ENCODE measurements around the gene SRSF8.

SRSF8 gene

GRCh38 chr11:95067039-95067840 lies 521 bp downstream of the SRSF8 start:
- H3K36me3 ChIP-seq (ENCODE audit: control insufficient read depth in 4 of 4, insufficient read depth in 4 of 4, low read length in 3 of 4): peaks cover 0 to 5% (median 3%) of the 10 kb centered on the region in 4 experiments
- peak; percentile 69 to 85 (median 77) for DNase-seq
- H3K4me3 ChIP-seq (ENCODE audit: control insufficient read depth in 1 of 7, extremely low read depth in 1 of 7, insufficient read depth in 4 of 7, low read depth in 2 of 7, low read length in 6 of 7): peak overlapping the region; percentile 80 to 97 (median 92)
- CTCF ChIA-PET: interaction anchor here (0.7 to 15.0 kb wide), 17 partner anchors 9 to 720 kb away, joined by 3 to 275 read pairs (median 5); partner anchors contain the start of gene ENDOD1
- no peaks in the 10 kb centered on the region for H3K9me3 ChIP-seq (ENCODE audit: control extremely low read depth in 1 of 5, control insufficient read depth in 4 of 5, insufficient read depth in 2 of 5, low read depth in 1 of 5, low read length in 4 of 5)
- H3K27me3 ChIP-seq (replicated peaks in 2 of 5; ENCODE audit: control insufficient read depth in 4 of 5, insufficient read depth in 5 of 5, low read length in 4 of 5): no peaks in the 10 kb centered on the region
- H3K27ac ChIP-seq (ENCODE audit: insufficient read depth in 1 of 2, low read depth in 1 of 2, low read length in 2 of 2, poor library complexity in 1 of 2, severe bottlenecking in 2 of 2): peak overlapping the region; percentile 77 to 93
- peaks cover 4 to 25% (median 19%) of the 10 kb centered on the region in 4 experiments for H3K4me1 ChIP-seq (ENCODE audit: control extremely low read depth in 1 of 4, control insufficient read depth in 4 of 4, insufficient read depth in 4 of 4, low read length in 3 of 4)
- POLR2A ChIA-PET: interaction anchor here (0.7 to 2.8 kb wide), 4 partner anchors 23 to 85 kb away, joined by 3 to 20 read pairs (median 4); partner anchors contain the start of gene ENDOD1
- WGBS (ENCODE audit: insufficient coverage): under 1% methylated on average over 83 of the region's 98 CpGs

DNA sequence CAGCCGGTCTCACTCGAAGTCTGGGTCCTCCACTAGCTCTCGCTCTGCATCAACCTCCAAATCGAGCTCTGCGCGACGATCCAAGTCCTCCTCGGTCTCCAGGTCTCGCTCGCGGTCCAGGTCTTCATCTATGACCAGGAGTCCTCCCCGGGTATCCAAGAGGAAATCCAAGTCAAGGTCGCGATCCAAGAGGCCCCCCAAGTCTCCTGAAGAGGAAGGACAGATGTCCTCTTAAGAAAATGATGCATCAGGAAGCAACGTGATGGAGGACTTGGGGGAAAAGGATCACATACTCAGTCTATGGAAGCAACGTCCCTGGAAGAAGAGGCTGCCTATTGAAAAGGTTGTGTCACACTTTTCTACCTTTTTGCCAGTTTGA lies 1.1 kb downstream of the SRSF8 start:
- WGBS (ENCODE audit: insufficient coverage): 2% methylated on average over 10 of the region's 16 CpGs
- Histone ChIP-seq H3K4me1 (ENCODE audit: control extremely low read depth in 1 of 4, control insufficient read depth in 4 of 4, insufficient read depth in 4 of 4, low read length in 3 of 4) (peaks cover 4 to 25% (median 19%) of the 10 kb centered on the region in 4 experiments), H3K4me3 (ENCODE audit: control insufficient read depth in 1 of 7, extremely low read depth in 1 of 7, insufficient read depth in 4 of 7, low read depth in 2 of 7, low read length in 6 of 7) (peak overlapping the region; percentile 80 to 97 (median 92)), H3K9me3 (ENCODE audit: control extremely low read depth in 1 of 5, control insufficient read depth in 4 of 5, insufficient read depth in 2 of 5, low read depth in 1 of 5, low read length in 4 of 5) (no peaks in the 10 kb centered on the region), H3K36me3 (ENCODE audit: control insufficient read depth in 4 of 4, insufficient read depth in 4 of 4, low read length in 3 of 4) (peaks cover 0 to 5% (median 3%) of the 10 kb centered on the region in 4 experiments), H3K27me3 (replicated peaks in 2 of 5; ENCODE audit: control insufficient read depth in 4 of 5, insufficient read depth in 5 of 5, low read length in 4 of 5) (no peaks in the 10 kb centered on the region), H3K27ac (ENCODE audit: insufficient read depth in 1 of 2, low read depth in 1 of 2, low read length in 2 of 2, poor library complexity in 1 of 2, severe bottlenecking in 2 of 2) (peak overlapping the region; percentile 77 to 93)
- POLR2A ChIA-PET: interaction anchor here (0.7 to 2.8 kb wide), 3 partner anchors 22 to 84 kb away, joined by 3 to 20 read pairs (median 4); partner anchors contain the start of gene ENDOD1
- no peak for DNase-seq
- CTCF ChIA-PET: interaction anchor here (0.7 to 15.0 kb wide), 11 partner anchors 9 to 720 kb away, joined by 3 to 275 read pairs (median 5); partner anchors contain the start of gene ENDOD1

- no peaks in the 10 kb centered on the region for H3K27me3 ChIP-seq (replicated peaks in 2 of 5; ENCODE audit: control insufficient read depth in 4 of 5, insufficient read depth in 5 of 5, low read length in 4 of 5)
- peak overlapping the region; percentile 77 to 93 for H3K27ac ChIP-seq (ENCODE audit: insufficient read depth in 1 of 2, low read depth in 1 of 2, low read length in 2 of 2, poor library complexity in 1 of 2, severe bottlenecking in 2 of 2)
- ChIA-PET POLR2A (interaction anchor here (2.8 kb wide), 1 partner anchor 21 kb away, joined by 20 read pairs; the partner anchor contains the start of gene ENDOD1), CTCF (interaction anchor here (1.0 to 15.0 kb wide), 7 partner anchors 8 to 99 kb away, joined by 3 to 275 read pairs (median 9); partner anchors contain the start of gene ENDOD1)
- peak; percentile 91 to 98 (median 96) for DNase-seq
- peaks cover 4 to 25% (median 19%) of the 10 kb centered on the region in 4 experiments for H3K4me1 ChIP-seq (ENCODE audit: control extremely low read depth in 1 of 4, control insufficient read depth in 4 of 4, insufficient read depth in 4 of 4, low read length in 3 of 4)
- 0% methylated on average over 1 of the region's 5 CpGs for WGBS (ENCODE audit: insufficient coverage)
- H3K4me3 ChIP-seq (ENCODE audit: control insufficient read depth in 1 of 7, extremely low read depth in 1 of 7, insufficient read depth in 4 of 7, low read depth in 2 of 7, low read length in 6 of 7): peak overlapping the region in 6 of 7 experiments; percentile 80 to 97 (median 93)
- H3K9me3 ChIP-seq (ENCODE audit: control extremely low read depth in 1 of 5, control insufficient read depth in 4 of 5, insufficient read depth in 2 of 5, low read depth in 1 of 5, low read length in 4 of 5): no peaks in the 10 kb centered on the region
- H3K36me3 ChIP-seq (ENCODE audit: control insufficient read depth in 4 of 4, insufficient read depth in 4 of 4, low read length in 3 of 4): peaks cover 0 to 5% (median 3%) of the 10 kb centered on the region in 4 experiments
Measured at GRCh38 chr11:95068549-95068948, 1.8 kb downstream of the SRSF8 start.

- no peak overlapping the region for H3K27ac ChIP-seq (ENCODE audit: insufficient read depth in 1 of 2, low read depth in 1 of 2, low read length in 2 of 2, poor library complexity in 1 of 2, severe bottlenecking in 2 of 2)
- no peak for DNase-seq
- no peaks in the 10 kb centered on the region for H3K9me3 ChIP-seq (ENCODE audit: control extremely low read depth in 1 of 5, control insufficient read depth in 4 of 5, insufficient read depth in 2 of 5, low read depth in 1 of 5, low read length in 4 of 5)
- peaks cover 4 to 28% (median 19%) of the 10 kb centered on the region in 4 experiments for H3K4me1 ChIP-seq (ENCODE audit: control extremely low read depth in 1 of 4, control insufficient read depth in 4 of 4, insufficient read depth in 4 of 4, low read length in 3 of 4)
- H3K4me3 ChIP-seq (ENCODE audit: control insufficient read depth in 1 of 7, extremely low read depth in 1 of 7, insufficient read depth in 4 of 7, low read depth in 2 of 7, low read length in 6 of 7): no peak overlapping the region
- POLR2A ChIA-PET: no interaction called here
- CTCF ChIA-PET: interaction anchor here (0.6 to 15.0 kb wide), 6 partner anchors 10 to 692 kb away, joined by 3 to 275 read pairs (median 42); partner anchors contain the start of gene ENDOD1
- H3K27me3 ChIP-seq (replicated peaks in 2 of 5; ENCODE audit: control insufficient read depth in 4 of 5, insufficient read depth in 5 of 5, low read length in 4 of 5): no peaks in the 10 kb centered on the region
- 100% methylated on average over 1 of the region's 1 CpG for WGBS (ENCODE audit: insufficient coverage)
- peaks cover 0 to 5% (median 3%) of the 10 kb centered on the region in 4 experiments for H3K36me3 ChIP-seq (ENCODE audit: control insufficient read depth in 4 of 4, insufficient read depth in 4 of 4, low read length in 3 of 4)
Measured at GRCh38 chr11:95070471-95070870, 3.8 kb downstream of the SRSF8 start.

- H3K36me3 ChIP-seq (ENCODE audit: control insufficient read depth in 4 of 4, insufficient read depth in 4 of 4, low read length in 3 of 4): peaks cover 0 to 5% (median 3%) of the 10 kb centered on the region in 4 experiments
- H3K4me1 ChIP-seq (ENCODE audit: control extremely low read depth in 1 of 4, control insufficient read depth in 4 of 4, insufficient read depth in 4 of 4, low read length in 3 of 4): peaks cover 5 to 37% (median 21%) of the 10 kb centered on the region in 4 experiments
- no peak overlapping the region for H3K27ac ChIP-seq (ENCODE audit: insufficient read depth in 1 of 2, low read depth in 1 of 2, low read length in 2 of 2, poor library complexity in 1 of 2, severe bottlenecking in 2 of 2)
- H3K4me3 ChIP-seq (ENCODE audit: control insufficient read depth in 1 of 7, extremely low read depth in 1 of 7, insufficient read depth in 4 of 7, low read depth in 2 of 7, low read length in 6 of 7): no peak overlapping the region
- H3K9me3 ChIP-seq (ENCODE audit: control extremely low read depth in 1 of 5, control insufficient read depth in 4 of 5, insufficient read depth in 2 of 5, low read depth in 1 of 5, low read length in 4 of 5): no peaks in the 10 kb centered on the region
- DNase-seq: no peak
- no peaks in the 10 kb centered on the region for H3K27me3 ChIP-seq (replicated peaks in 2 of 5; ENCODE audit: control insufficient read depth in 4 of 5, insufficient read depth in 5 of 5, low read length in 4 of 5)
- POLR2A ChIA-PET: no interaction called here
- CTCF ChIA-PET: interaction anchor here (1.0 to 15.0 kb wide), 5 partner anchors 10 to 642 kb away, joined by 3 to 275 read pairs (median 77); partner anchors contain the start of gene ENDOD1
Measured at GRCh38 chr11:95072948-95073347, 6.2 kb downstream of the SRSF8 start.

GRCh38 chr11:95074792-95075563 lies 8.3 kb downstream of the SRSF8 start:
- peaks cover 0 to 5% (median 3%) of the 10 kb centered on the region in 4 experiments for H3K36me3 ChIP-seq (ENCODE audit: control insufficient read depth in 4 of 4, insufficient read depth in 4 of 4, low read length in 3 of 4)
- ChIA-PET POLR2A (no interaction called here), CTCF (interaction anchor here (1.0 to 15.0 kb wide), 6 partner anchors 8 to 70 kb away, joined by 3 to 275 read pairs (median 43); partner anchors contain the start of gene ENDOD1)
- no peaks in the 10 kb centered on the region for H3K27me3 ChIP-seq (replicated peaks in 2 of 5; ENCODE audit: control insufficient read depth in 4 of 5, insufficient read depth in 5 of 5, low read length in 4 of 5)
- H3K4me1 ChIP-seq (ENCODE audit: control extremely low read depth in 1 of 4, control insufficient read depth in 4 of 4, insufficient read depth in 4 of 4, low read length in 3 of 4): peaks cover 5 to 20% (median 8%) of the 10 kb centered on the region in 4 experiments
- no peaks in the 10 kb centered on the region for H3K9me3 ChIP-seq (ENCODE audit: control extremely low read depth in 1 of 5, control insufficient read depth in 4 of 5, insufficient read depth in 2 of 5, low read depth in 1 of 5, low read length in 4 of 5)
- no peak for DNase-seq
- no peak overlapping the region for H3K27ac ChIP-seq (ENCODE audit: insufficient read depth in 1 of 2, low read depth in 1 of 2, low read length in 2 of 2, poor library complexity in 1 of 2, severe bottlenecking in 2 of 2)
- WGBS (ENCODE audit: insufficient coverage): 38% methylated on average over 3 of the region's 8 CpGs
- H3K4me3 ChIP-seq (ENCODE audit: control insufficient read depth in 1 of 7, extremely low read depth in 1 of 7, insufficient read depth in 4 of 7, low read depth in 2 of 7, low read length in 6 of 7): no peak overlapping the region
